GM12873 (cell line): ENCODE measurements around the gene USP47.

Experiments
- CTCF ChIP-seq: IDR thresholded peaks from 2 replicates; pipeline ENCODE4 v1.5.1; 2012; ENCODE audit warnings: low read depth, mild to moderate bottlenecking, moderate library complexity, low read length, control low read depth; ENCODE audit not compliant: insufficient read depth; ENCODE audit errors: missing control alignments

Gene USP47

GRCh38 chr11:11916981-11917399 is 75.2 kb downstream of the USP47 start:
- TF ChIP-seq CTCF = no peak

GRCh38 chr11:11923828-11924227 is 82.1 kb downstream of the USP47 start:
- no peak for TF ChIP-seq CTCF

DNA sequence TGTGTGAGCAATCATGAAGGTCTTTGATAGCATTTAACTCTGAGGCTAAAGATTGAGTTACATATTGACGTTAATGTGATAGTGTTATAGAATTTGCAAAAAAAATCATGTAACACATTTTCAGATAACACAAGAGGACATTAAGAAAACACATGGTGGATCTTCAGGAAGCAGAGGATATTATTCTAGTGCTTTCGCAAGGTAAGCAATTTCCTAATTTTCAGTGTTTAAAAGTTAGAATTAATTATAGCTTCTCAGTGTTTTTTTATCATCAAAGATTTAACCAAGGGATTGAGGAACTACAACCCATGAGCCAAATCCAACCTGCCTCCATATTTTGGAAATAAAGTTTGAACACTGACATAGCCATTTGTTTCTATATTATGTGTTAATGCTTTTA is 88.1 kb downstream of the USP47 start:
- TF ChIP-seq CTCF = no peak

GRCh38 chr11:11931461-11932055 is 89.8 kb downstream of the USP47 start:
- TF ChIP-seq CTCF = peak; percentile 49

DNA sequence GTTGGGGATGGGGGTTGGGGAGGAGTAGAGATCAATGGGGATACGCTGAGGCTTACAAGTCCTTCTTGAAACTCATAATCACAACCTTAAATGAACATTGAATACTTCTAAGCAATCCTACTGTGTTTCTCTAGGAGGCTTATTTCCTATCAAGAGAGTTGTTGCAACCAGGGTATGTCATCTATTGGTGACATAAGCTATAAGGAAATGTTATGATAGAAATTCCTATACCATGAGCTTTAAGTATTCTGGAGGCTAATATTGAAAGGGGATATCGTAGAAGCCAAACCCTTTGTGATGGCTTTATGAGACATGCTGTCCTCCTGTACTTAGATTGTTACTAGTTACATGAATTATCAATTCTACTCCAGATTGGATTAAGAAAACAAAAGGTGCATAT is 93.8 kb downstream of the USP47 start:
- no peak for TF ChIP-seq CTCF

- no peak for TF ChIP-seq CTCF
Measured at GRCh38 chr11:11937433-11937832, 95.7 kb downstream of the USP47 start.

GRCh38 chr11:11937957-11938356 is 96.2 kb downstream of the USP47 start:
- no peak for TF ChIP-seq CTCF
